ENCODE measurements around the gene PDLIM3.

The PDLIM3 gene

DNA sequence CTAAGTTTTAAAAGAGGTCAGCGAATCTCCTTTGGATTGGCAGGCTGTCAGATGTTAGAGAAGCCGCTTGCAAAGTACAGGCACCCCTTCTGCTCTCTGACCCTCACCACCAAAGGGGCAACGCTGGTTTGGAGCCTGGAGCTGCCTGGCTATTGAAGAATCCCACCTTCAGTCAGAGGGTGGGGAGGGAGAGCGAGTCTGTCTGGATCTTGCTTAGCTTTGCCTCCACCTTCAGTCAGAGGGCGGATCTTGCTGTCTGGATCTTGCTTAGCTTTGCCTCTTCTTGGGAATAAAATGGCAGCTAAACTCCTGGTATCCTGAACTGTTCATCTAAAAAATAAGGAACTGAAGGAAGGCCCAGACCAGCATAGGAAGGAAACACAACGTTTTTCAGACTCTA, 71.1 kb downstream of the PDLIM3 start:
- Histone ChIP-seq H3K27ac (ENCODE audit: low read depth, low read length) (no peak overlapping the region), H3F3A (ENCODE audit: insufficient read depth) (0 out of 2 replicates have a peak, but pooled peaks cover under 1% of the 10 kb centered on the region), H3K9me3 (ENCODE audit: insufficient read depth, low read length) (no peaks in the 10 kb centered on the region), H2AFZ (ENCODE audit: low read depth, low read length, severe bottlenecking) (no peak overlapping the region), H3K9ac (ENCODE audit: low read length) (no peak overlapping the region), H3K4me2 (ENCODE audit: low read depth, low read length, poor library complexity, severe bottlenecking) (no peak overlapping the region), H3K4me3 (ENCODE audit: insufficient read depth, low read length, poor library complexity, severe bottlenecking) (no peak overlapping the region), H3K27me3 (ENCODE audit: low read length) (no peaks in the 10 kb centered on the region), H4K20me1 (ENCODE audit: low read depth, low read length) (no peaks in the 10 kb centered on the region), H3K36me3 (ENCODE audit: low read length) (peaks cover 34% of the 10 kb centered on the region), H3K79me2 (ENCODE audit: insufficient read depth, low read length) (peaks cover 25% of the 10 kb centered on the region), H3K9me2 (replicated peaks; ENCODE audit: insufficient read depth, low read length) (no peaks in the 10 kb centered on the region)
- TF ChIP-seq, protein P1, sequence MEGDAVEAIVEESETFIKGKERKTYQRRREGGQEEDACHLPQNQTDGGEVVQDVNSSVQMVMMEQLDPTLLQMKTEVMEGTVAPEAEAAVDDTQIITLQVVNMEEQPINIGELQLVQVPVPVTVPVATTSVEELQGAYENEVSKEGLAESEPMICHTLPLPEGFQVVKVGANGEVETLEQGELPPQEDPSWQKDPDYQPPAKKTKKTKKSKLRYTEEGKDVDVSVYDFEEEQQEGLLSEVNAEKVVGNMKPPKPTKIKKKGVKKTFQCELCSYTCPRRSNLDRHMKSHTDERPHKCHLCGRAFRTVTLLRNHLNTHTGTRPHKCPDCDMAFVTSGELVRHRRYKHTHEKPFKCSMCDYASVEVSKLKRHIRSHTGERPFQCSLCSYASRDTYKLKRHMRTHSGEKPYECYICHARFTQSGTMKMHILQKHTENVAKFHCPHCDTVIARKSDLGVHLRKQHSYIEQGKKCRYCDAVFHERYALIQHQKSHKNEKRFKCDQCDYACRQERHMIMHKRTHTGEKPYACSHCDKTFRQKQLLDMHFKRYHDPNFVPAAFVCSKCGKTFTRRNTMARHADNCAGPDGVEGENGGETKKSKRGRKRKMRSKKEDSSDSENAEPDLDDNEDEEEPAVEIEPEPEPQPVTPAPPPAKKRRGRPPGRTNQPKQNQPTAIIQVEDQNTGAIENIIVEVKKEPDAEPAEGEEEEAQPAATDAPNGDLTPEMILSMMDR (IDR thresholded peaks at IDR 0.05; ENCODE audit: insufficient read depth, low read length, poor library complexity, severe bottlenecking): no peak
- TF ChIP-seq EZH2phosphoT487 (conservative IDR thresholded peaks at IDR 0.05; ENCODE audit: low read length): no peak

- H3K9me3 ChIP-seq (ENCODE audit: insufficient read depth, low read length): no peaks in the 10 kb centered on the region
- H3K9me2 ChIP-seq (replicated peaks; ENCODE audit: insufficient read depth, low read length): no peaks in the 10 kb centered on the region
- no peak overlapping the region for H3K9ac ChIP-seq (ENCODE audit: low read length)
- no peak overlapping the region for H3K4me2 ChIP-seq (ENCODE audit: low read depth, low read length, poor library complexity, severe bottlenecking)
- no peak overlapping the region for H3K27ac ChIP-seq (ENCODE audit: low read depth, low read length)
- peaks cover 19% of the 10 kb centered on the region for H3K79me2 ChIP-seq (ENCODE audit: insufficient read depth, low read length)
- H3K27me3 ChIP-seq (ENCODE audit: low read length): no peaks in the 10 kb centered on the region
- H2AFZ ChIP-seq (ENCODE audit: low read depth, low read length, severe bottlenecking): no peak overlapping the region
- peaks cover 35% of the 10 kb centered on the region for H3K36me3 ChIP-seq (ENCODE audit: low read length)
- H3F3A ChIP-seq (ENCODE audit: insufficient read depth): peaks cover 6% of the 10 kb centered on the region; the same call in 1 of the 2 replicates
- H3K4me3 ChIP-seq (ENCODE audit: insufficient read depth, low read length, poor library complexity, severe bottlenecking): no peak overlapping the region
- TF ChIP-seq, protein P1 (IDR thresholded peaks at IDR 0.05; ENCODE audit: insufficient read depth, low read length, poor library complexity, severe bottlenecking): no peak
- no peak for TF ChIP-seq EZH2phosphoT487 (conservative IDR thresholded peaks at IDR 0.05; ENCODE audit: low read length)
- H4K20me1 ChIP-seq (ENCODE audit: low read depth, low read length): no peaks in the 10 kb centered on the region
These were observed 71.8 kb downstream of the PDLIM3 start for GRCh38 chr4:185463541-185463940.

DNA sequence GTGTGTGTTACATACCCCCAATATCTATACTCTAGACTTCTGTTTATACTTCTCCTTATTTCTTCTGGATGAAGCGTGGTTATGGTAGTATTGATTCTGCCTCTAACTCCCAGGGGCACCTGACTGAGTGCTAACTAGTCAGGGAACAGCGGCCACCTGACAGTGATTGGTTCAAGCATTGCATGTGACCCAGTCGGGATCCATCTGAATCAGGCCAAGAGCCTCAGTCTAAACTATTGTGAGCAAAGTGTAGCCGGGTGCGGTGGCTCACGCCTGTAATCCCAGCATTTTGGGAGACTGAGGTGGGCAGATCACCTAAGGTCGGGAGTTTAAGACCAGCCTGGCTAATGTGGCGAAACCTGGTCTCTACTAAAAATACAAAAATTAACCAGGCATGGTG, 73.7 kb downstream of the PDLIM3 start:
- H4K20me1 ChIP-seq (ENCODE audit: low read depth, low read length): no peaks in the 10 kb centered on the region
- H3F3A ChIP-seq (ENCODE audit: insufficient read depth): peaks cover 6% of the 10 kb centered on the region; the same call in 1 of the 2 replicates
- peaks cover 8% of the 10 kb centered on the region; the same call in 1 of the 2 replicates for H3K79me2 ChIP-seq (ENCODE audit: insufficient read depth, low read length)
- H3K27me3 ChIP-seq (ENCODE audit: low read length): no peaks in the 10 kb centered on the region
- H3K9me2 ChIP-seq (replicated peaks; ENCODE audit: insufficient read depth, low read length): no peaks in the 10 kb centered on the region
- no peaks in the 10 kb centered on the region for H3K9me3 ChIP-seq (ENCODE audit: insufficient read depth, low read length)
- peaks cover 48% of the 10 kb centered on the region for H3K36me3 ChIP-seq (ENCODE audit: low read length)
- no peak overlapping the region for H3K9ac ChIP-seq (ENCODE audit: low read length)
- no peak overlapping the region for H3K27ac ChIP-seq (ENCODE audit: low read depth, low read length)
- no peak overlapping the region for H3K4me3 ChIP-seq (ENCODE audit: insufficient read depth, low read length, poor library complexity, severe bottlenecking)
- no peak overlapping the region for H2AFZ ChIP-seq (ENCODE audit: low read depth, low read length, severe bottlenecking)
- no peak for TF ChIP-seq EZH2phosphoT487 (conservative IDR thresholded peaks at IDR 0.05; ENCODE audit: low read length)
- TF ChIP-seq, protein P1 (IDR thresholded peaks at IDR 0.05; ENCODE audit: insufficient read depth, low read length, poor library complexity, severe bottlenecking): no peak
- H3K4me2 ChIP-seq (ENCODE audit: low read depth, low read length, poor library complexity, severe bottlenecking): no peak overlapping the region
